ENCODE measurements around the gene UBN1.
A peak's percentile ranks its signal among the peaks of the same experiment; 100 is the strongest.

UBN1 gene

DNA sequence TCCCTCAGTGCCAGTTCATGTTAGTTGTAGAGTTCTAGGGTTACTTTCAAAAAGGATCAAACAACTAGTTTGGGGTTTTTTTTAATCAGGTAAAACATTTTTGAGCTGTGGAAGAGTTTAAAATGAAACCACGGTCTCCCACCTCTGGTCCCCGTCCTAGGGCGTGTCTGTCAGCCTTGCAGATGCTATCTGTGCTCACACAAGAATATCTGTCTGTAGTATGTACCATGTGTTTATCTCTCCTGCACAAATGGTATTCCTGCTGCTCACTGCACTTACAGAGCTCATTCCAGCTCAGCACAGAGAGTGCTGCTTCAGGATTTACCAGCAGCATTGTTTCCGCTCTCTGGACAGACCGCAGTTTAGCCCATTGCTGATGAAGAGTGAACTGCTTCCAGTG, 38.9 kb downstream of the UBN1 start:
- peak overlapping the region; percentile 27 for H3K27ac ChIP-seq
- H3K4me1 ChIP-seq (ENCODE audit: control insufficient read depth in 1 of 2, insufficient read depth in 1 of 2, low read depth in 1 of 2, low read length in 1 of 2) = no peaks in the 10 kb centered on the region
- H3K36me3 ChIP-seq = peaks cover 96% of the 10 kb centered on the region
- H3K27me3 ChIP-seq = no peaks in the 10 kb centered on the region
- TF ChIP-seq, protein P1, sequence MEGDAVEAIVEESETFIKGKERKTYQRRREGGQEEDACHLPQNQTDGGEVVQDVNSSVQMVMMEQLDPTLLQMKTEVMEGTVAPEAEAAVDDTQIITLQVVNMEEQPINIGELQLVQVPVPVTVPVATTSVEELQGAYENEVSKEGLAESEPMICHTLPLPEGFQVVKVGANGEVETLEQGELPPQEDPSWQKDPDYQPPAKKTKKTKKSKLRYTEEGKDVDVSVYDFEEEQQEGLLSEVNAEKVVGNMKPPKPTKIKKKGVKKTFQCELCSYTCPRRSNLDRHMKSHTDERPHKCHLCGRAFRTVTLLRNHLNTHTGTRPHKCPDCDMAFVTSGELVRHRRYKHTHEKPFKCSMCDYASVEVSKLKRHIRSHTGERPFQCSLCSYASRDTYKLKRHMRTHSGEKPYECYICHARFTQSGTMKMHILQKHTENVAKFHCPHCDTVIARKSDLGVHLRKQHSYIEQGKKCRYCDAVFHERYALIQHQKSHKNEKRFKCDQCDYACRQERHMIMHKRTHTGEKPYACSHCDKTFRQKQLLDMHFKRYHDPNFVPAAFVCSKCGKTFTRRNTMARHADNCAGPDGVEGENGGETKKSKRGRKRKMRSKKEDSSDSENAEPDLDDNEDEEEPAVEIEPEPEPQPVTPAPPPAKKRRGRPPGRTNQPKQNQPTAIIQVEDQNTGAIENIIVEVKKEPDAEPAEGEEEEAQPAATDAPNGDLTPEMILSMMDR (IDR thresholded peaks at IDR 0.05) = no peak
- no peak overlapping the region for H3K4me3 ChIP-seq (ENCODE audit: low read depth in 1 of 2, low read length in 1 of 2)
- no peaks in the 10 kb centered on the region for H3K9me3 ChIP-seq

DNA sequence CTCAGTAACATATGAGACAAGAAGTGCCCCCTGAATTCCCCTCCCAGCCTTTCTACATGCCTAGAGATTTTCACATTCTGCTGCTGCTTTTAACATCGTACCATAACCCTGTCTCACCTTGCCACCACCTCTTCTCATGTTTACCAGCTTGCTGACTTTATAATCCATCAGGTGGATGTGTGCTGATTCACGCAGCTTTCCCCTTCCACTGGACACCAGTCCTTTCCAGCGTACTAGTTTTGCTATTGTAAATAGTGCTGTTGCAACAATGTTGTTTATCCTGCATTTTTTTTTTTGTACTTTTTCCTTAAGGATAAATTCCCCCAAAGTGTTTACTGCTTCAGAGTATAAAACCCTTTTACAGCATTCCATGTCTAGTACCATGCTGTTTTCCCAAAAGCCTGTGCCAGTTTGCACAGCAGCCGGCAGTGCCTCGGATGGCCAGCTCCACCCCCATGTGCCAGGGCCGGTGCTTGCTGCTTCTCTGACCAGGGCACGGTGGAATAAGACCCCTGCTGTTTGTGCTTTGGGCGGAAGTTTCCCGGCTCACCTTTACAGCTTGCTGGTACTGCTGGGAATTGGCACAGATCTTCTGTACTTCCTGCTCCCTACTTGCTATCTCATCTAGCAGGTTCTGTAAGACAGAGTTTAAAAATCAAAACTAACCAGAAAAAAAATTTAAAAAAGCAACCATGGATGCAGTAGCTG, 41.3 kb downstream of the UBN1 start:
- H3K36me3 ChIP-seq = peaks cover 87% of the 10 kb centered on the region

DNA sequence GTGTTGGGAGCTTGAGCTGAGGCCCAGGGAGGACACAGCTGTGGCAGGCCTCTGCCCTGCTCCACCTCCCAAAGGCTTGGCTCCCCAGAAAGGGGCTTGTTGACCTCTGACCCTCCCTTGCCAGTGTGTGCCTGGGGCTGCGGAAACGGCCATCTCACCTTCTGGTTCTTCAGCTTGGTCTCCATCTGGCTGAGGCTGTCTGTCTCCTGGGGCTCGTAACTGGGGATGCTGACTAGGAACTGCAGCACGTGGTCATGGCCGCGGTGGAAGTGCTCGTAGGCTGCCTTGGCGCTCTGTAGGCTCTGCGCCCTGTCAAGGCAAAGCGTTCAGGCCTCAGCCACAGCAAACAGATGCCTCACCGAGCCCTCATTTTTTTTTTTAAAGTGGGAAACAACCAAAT, 42.7 kb downstream of the UBN1 start:
- H3K36me3 ChIP-seq = peaks cover 73% of the 10 kb centered on the region
- no peak overlapping the region for H3K27ac ChIP-seq

More for the DNA sequence above, 41.3 kb downstream of the UBN1 start:
- Histone ChIP-seq H3K4me1 (ENCODE audit: control insufficient read depth in 1 of 2, insufficient read depth in 1 of 2, low read depth in 1 of 2, low read length in 1 of 2) (no peaks in the 10 kb centered on the region), H3K27ac (peak overlapping the region; percentile 39), H3K4me3 (ENCODE audit: low read depth in 1 of 2, low read length in 1 of 2) (no peak overlapping the region), H3K27me3 (no peaks in the 10 kb centered on the region), H3K9me3 (no peaks in the 10 kb centered on the region)
- TF ChIP-seq, protein P1 (IDR thresholded peaks at IDR 0.05) = no peak

DNA sequence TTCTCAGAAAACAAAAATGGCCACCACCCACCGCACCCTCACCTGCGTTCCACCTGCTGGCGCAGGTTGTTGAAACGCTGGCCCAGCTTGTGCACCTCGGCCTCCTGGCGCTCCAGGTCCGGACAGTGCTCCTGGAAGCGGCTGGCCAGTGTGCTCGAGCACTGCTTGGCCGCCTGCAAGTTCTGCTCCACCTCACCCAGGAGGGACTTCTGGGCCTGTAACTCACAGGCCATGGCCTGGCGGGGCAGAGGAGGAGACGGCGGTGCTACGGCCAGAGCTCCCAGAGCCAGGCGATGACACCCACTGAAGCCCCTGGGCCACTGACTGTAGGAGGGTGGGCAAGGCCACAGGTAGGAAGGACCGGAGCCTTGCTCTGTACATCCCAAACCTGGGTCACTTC, 43.4 kb downstream of the UBN1 start:
- Histone ChIP-seq H3K36me3 (peaks cover 66% of the 10 kb centered on the region), H3K27me3 (no peaks in the 10 kb centered on the region), H3K4me3 (ENCODE audit: low read depth in 1 of 2, low read length in 1 of 2) (no peak overlapping the region), H3K4me1 (ENCODE audit: control insufficient read depth in 1 of 2, insufficient read depth in 1 of 2, low read depth in 1 of 2, low read length in 1 of 2) (no peaks in the 10 kb centered on the region), H3K27ac (peak overlapping the region; percentile 25), H3K9me3 (no peaks in the 10 kb centered on the region)
- TF ChIP-seq, protein P1 (IDR thresholded peaks at IDR 0.05) = no peak

More for the DNA sequence above, 42.7 kb downstream of the UBN1 start:
- no peaks in the 10 kb centered on the region for H3K27me3 ChIP-seq
- H3K9me3 ChIP-seq = no peaks in the 10 kb centered on the region
- H3K4me3 ChIP-seq (ENCODE audit: low read depth in 1 of 2, low read length in 1 of 2) = no peak overlapping the region
- H3K4me1 ChIP-seq (ENCODE audit: control insufficient read depth in 1 of 2, insufficient read depth in 1 of 2, low read depth in 1 of 2, low read length in 1 of 2) = no peaks in the 10 kb centered on the region
- TF ChIP-seq, protein P1 (IDR thresholded peaks at IDR 0.05) = no peak

DNA sequence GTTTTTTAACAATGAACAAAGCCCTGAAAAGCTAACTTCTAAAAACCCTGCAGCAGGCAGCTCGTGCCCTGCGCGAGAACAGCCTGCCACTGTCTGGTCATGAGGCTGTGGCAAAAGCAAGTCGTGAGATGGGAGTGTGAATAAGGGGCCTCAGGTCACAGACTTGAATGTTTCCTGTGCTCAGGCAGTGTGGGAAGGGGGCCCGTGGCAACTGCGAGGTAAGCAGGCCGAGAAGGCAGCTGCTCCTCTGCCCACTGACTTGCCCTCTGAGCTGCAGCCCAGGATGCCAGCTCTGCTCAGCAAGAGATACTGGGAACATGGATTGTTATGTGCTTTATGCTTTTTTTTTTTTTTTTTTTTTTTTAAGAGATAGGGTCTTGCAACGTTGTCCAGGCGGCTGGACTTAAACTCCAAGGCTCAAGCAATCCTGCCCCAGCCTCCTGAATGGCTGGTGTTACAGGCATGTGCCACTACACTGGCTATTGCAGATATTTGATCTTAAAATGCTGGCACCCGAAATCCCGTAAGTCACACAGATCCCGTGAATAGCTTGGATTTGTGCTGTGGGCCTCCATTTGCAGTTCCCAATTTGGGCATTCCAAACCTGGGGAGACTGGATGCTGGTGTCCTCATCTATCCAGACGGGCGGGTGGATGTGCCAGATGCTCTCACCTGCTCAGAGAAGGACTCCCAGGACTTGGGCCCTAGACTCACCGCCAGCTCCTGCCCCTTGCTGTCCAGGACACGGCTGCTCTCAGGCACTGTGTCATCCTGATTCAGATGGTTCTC, 44.0 kb downstream of the UBN1 start:
- no peaks in the 10 kb centered on the region for H3K9me3 ChIP-seq
- H3K27me3 ChIP-seq = no peaks in the 10 kb centered on the region
- no peak overlapping the region for H3K4me3 ChIP-seq (ENCODE audit: low read depth in 1 of 2, low read length in 1 of 2)
- TF ChIP-seq, protein P1 (IDR thresholded peaks at IDR 0.05) = no peak
- no peaks in the 10 kb centered on the region for H3K4me1 ChIP-seq (ENCODE audit: control insufficient read depth in 1 of 2, insufficient read depth in 1 of 2, low read depth in 1 of 2, low read length in 1 of 2)
- H3K27ac ChIP-seq = peak overlapping the region; percentile 25
- peaks cover 60% of the 10 kb centered on the region for H3K36me3 ChIP-seq
